Adrenal gland (tissue), 5 donors: Measurements from ENCODE around the gene TM4SF4.

Source experiments
- POLR2A ChIP-seq, 2 donors: fragments of 450-650 bp; IDR thresholded peaks; one replicate each; pipeline ENCODE4 v1.6.1; 2017; ENCODE audit warnings: antibody characterized with exemption in 2 of 2, mild to moderate bottlenecking in 2 of 2, moderate library complexity in 1 of 2
- TF ChIP-seq, protein P1 (sequence below), 6 experiments: fragments of 450-650 bp in 4 of 6; fragments of 200-600 bp in 2 of 6; sonication (generic) in 1 of 6; IDR thresholded peaks; 1 replicate in 5 of 6; 2 replicates in 1 of 6; pipeline versions ENCODE4 v1.5.1 to v1.8.0; 2016 to 2021; ENCODE audit warnings: antibody characterized with exemption in 6 of 6, mild to moderate bottlenecking in 2 of 6, moderate library complexity in 1 of 6
- donor health status: DM: no; HTN: no; CAD: no.

DNA sequence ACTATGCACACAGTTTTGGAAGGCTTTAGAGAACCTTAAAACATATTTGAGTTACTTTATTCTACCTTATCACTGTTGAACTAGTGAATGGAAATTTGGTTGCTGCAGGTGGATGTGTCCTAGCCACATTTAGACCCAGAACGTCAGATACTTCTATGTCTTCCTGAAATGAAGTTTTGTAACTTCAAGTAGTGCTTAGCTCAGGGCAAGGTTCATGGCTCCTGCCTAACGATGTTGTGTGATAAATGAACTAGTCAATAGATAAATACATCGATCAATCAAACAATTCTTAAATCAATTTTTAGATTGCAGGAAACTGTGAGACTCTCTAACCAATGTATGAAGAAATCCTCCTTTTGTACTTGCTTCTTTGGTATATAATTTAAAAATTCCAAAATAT is 37.2 kb upstream of the TM4SF4 start:
- TF ChIP-seq, protein P1, sequence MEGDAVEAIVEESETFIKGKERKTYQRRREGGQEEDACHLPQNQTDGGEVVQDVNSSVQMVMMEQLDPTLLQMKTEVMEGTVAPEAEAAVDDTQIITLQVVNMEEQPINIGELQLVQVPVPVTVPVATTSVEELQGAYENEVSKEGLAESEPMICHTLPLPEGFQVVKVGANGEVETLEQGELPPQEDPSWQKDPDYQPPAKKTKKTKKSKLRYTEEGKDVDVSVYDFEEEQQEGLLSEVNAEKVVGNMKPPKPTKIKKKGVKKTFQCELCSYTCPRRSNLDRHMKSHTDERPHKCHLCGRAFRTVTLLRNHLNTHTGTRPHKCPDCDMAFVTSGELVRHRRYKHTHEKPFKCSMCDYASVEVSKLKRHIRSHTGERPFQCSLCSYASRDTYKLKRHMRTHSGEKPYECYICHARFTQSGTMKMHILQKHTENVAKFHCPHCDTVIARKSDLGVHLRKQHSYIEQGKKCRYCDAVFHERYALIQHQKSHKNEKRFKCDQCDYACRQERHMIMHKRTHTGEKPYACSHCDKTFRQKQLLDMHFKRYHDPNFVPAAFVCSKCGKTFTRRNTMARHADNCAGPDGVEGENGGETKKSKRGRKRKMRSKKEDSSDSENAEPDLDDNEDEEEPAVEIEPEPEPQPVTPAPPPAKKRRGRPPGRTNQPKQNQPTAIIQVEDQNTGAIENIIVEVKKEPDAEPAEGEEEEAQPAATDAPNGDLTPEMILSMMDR (IDR thresholded peaks at IDR 0.05) = no peak
- TF ChIP-seq POLR2A (IDR thresholded peaks at IDR 0.05) = no peak
